Nephron (organoid): ENCODE measurements around the gene XPO5.
"Not testable (repeated sequence)": the region's sequence is repeated elsewhere in the genome, so short reads cannot be mapped to it uniquely, and the experiment has no call there.

Experiments used
- H3K27ac Mint-ChIP-seq, 3 experiments: 2 replicates each; pipeline ENCODE4 v1.8.0; 2020; ENCODE audit warnings: mixed read lengths in 3 of 3, mild to moderate bottlenecking in 2 of 3, moderate library complexity in 1 of 3
- H3K27me3 Mint-ChIP-seq: 2 replicates; pipeline ENCODE4 v1.8.0; 2021; ENCODE audit warnings: low read depth, mild to moderate bottlenecking, moderate library complexity, mixed read lengths
- H3K36me3 Mint-ChIP-seq: 2 replicates; pipeline ENCODE4 v1.8.0; 2020; ENCODE audit warnings: low read depth, mixed read lengths
- H3K4me1 Mint-ChIP-seq: 2 replicates; pipeline ENCODE4 v1.8.0; 2020; ENCODE audit warnings: mixed read lengths
- H3K4me3 Mint-ChIP-seq, 3 experiments: 2 replicates each; pipeline ENCODE4 v1.8.0; 2020; ENCODE audit warnings: mild to moderate bottlenecking in 3 of 3, mixed read lengths in 3 of 3, moderate library complexity in 2 of 3
- H3K9me3 Mint-ChIP-seq: 2 replicates; pipeline ENCODE4 v1.8.0; 2020; ENCODE audit warnings: mixed read lengths
- CTCF ChIP-seq, 3 experiments: fragments of 200-600 bp; sonication (generic); IDR thresholded peaks; one replicate each; pipeline ENCODE4 v1.5.0; 2021; ENCODE audit warnings: antibody characterized with exemption in 3 of 3; ENCODE audit not compliant: unreplicated experiment in 3 of 3

Gene XPO5

DNA sequence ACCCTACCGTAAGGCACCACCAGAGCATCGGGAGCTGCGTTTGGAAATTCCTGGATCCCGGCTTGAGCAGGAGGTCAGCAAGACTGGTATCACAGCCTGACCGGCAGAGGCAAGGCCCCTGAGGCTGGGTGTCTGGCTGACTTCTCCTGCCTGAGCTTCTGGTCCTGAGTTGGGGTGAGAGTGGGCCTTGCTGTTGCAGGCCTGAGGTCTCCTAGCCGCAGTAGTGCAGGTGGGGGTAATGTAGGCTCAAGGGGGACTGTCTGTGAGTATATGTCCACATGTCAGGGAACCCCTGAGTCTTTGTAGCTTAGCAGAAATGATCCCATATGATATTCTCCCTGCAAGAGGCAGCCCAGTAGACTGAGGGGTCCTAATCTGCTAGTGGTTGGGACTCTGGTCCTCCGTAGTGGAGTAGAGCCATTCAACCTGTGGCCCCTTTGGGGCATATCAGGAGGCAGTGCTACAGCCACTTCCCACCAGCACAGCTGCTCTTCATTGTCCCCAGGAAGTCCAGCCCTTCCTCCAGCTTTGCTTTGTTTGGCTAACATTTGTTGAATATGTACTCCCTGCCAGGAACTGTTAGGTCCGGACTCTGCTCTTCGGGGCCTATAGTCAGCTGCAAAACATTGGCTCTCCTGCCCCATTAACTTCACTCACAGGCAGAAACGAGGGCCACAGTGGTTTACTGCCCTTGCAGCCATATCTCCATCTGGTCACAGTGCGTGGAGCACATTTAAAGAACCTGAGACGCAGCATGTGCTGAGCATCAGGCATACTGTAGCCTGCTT is 76.6 kb downstream of the XPO5 start:
- no peaks in the 10 kb centered on the region for H3K9me3 Mint-ChIP-seq
- H3K36me3 Mint-ChIP-seq: peaks cover 45% of the 10 kb centered on the region
- no peak overlapping the region for H3K4me3 Mint-ChIP-seq
- H3K27ac Mint-ChIP-seq: peak overlapping the region in 2 of 3 experiments; percentile 27 to 31
- peaks cover 23% of the 10 kb centered on the region for H3K4me1 Mint-ChIP-seq
- no peaks in the 10 kb centered on the region for H3K27me3 Mint-ChIP-seq
- no peak for TF ChIP-seq CTCF (IDR thresholded peaks at IDR 0.05; ENCODE audit: unreplicated experiment in 3 of 3)

DNA sequence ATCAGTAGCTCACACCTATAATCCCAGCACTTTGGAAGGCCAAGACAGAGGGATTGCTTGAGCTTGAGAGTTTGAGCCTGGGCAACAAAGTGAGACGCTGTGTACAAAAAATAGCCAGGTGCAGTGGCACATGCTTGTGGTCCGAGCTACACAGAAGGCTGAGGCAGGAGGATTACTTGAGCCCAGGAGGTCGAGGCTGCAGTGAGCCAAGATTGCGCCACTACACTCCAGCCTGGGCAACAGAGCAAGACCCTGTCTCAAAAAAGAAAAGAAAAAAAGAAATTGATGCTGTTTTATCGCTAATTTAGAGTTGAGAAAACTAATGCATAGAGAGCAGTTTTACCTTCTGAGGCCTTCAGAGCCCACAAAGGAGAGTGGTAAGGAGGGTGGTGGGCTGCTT is 77.5 kb downstream of the XPO5 start:
- H3K27me3 Mint-ChIP-seq, H3K9me3 Mint-ChIP-seq, H3K27ac Mint-ChIP-seq, H3K4me3 Mint-ChIP-seq: not testable (repeated sequence)
- H3K4me1 Mint-ChIP-seq: peaks cover 30% of the 10 kb centered on the region
- peaks cover 39% of the 10 kb centered on the region for H3K36me3 Mint-ChIP-seq

DNA sequence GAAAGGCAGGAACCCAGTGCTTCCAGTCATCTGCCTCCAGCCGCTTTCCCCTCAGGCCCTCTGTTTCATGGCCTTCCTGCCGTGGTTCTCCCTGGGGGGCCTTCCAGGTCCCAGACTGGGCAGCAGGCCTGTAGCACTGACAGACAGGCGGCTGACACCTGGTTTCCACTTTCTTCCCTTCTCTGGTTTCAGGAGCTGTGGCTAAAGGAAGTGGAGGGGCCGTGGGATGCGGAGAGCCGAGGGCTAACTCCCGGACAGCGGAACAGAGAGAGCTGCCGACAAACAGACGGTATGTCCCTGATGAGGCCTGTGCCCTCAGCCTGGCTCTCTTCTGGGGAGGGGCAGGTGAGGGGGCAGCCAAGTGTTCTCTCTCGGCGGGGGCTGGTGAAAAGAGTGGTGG is 78.1 kb downstream of the XPO5 start:
- Mint-ChIP-seq H3K4me3 (no peak overlapping the region), H3K9me3 (no peaks in the 10 kb centered on the region)
- TF ChIP-seq CTCF (IDR thresholded peaks at IDR 0.05; ENCODE audit: unreplicated experiment in 3 of 3): no peak

GRCh38 chr6:43497129-43497396 is 78.8 kb downstream of the XPO5 start:
- peaks cover 42% of the 10 kb centered on the region for H3K4me1 Mint-ChIP-seq
- H3K36me3 Mint-ChIP-seq: peaks cover 28% of the 10 kb centered on the region
- TF ChIP-seq CTCF (IDR thresholded peaks at IDR 0.05; ENCODE audit: unreplicated experiment in 3 of 3): no peak
- no peak overlapping the region for H3K4me3 Mint-ChIP-seq
- H3K27ac Mint-ChIP-seq: no peak overlapping the region
- H3K27me3 Mint-ChIP-seq: no peaks in the 10 kb centered on the region
- H3K9me3 Mint-ChIP-seq: no peaks in the 10 kb centered on the region

More for the DNA sequence above, 78.1 kb downstream of the XPO5 start:
- Mint-ChIP-seq H3K27me3 (no peaks in the 10 kb centered on the region), H3K4me1 (peaks cover 36% of the 10 kb centered on the region), H3K27ac (peak overlapping the region in 1 of 3 experiments; percentile 40), H3K36me3 (peaks cover 35% of the 10 kb centered on the region)

DNA sequence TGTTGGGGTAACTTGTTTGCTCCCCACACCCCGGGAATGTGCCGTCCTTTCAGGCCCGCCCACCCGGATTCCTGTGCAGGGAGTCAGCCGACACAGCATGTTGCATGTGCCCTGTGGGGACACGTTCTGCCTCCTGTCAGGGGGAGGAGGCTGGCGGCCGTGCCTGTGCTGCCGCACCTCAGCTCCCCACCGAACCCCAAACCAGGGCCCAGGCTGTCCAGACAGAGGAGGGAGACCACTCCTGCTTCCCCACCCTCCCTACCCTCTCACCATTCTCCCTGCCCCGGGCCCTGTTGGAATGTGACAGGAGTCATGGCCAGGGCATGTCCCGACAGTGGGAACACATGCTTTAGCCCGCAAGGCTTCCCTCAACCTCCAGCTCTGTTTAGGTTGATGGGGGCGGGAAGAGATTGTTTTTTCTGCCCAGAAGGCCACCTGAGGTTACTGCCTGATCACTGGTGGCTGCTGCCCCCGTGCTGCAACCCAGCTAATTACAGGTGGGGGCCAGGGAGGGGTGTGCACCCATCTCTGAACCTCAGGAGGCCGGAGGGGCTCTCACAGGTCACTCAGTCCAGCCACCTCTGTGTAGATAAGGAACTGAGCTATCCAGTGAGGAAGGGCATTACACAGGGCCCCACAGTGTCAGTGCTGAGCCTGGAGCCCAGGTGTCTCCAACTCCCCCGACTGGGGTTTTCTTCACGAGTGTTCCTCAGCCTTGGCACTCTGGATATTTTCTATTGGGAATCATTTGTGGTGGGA is 79.3 kb downstream of the XPO5 start:
- TF ChIP-seq CTCF (IDR thresholded peaks at IDR 0.05; ENCODE audit: unreplicated experiment in 3 of 3): peak; percentile 26 to 51 (median 31)
- Mint-ChIP-seq H3K4me1 (peaks cover 46% of the 10 kb centered on the region), H3K4me3 (no peak overlapping the region), H3K36me3 (peaks cover 23% of the 10 kb centered on the region), H3K27ac (no peak overlapping the region), H3K27me3 (no peaks in the 10 kb centered on the region), H3K9me3 (no peaks in the 10 kb centered on the region)

- Mint-ChIP-seq H3K9me3 (no peaks in the 10 kb centered on the region), H3K4me1 (peaks cover 41% of the 10 kb centered on the region), H3K4me3 (no peak overlapping the region), H3K27me3 (no peaks in the 10 kb centered on the region), H3K36me3 (peaks cover 15% of the 10 kb centered on the region), H3K27ac (peak overlapping the region in 1 of 3 experiments; percentile 56)
- no peak for TF ChIP-seq CTCF (IDR thresholded peaks at IDR 0.05; ENCODE audit: unreplicated experiment in 3 of 3)
These were observed 80.4 kb downstream of the XPO5 start for GRCh38 chr6:43495409-43495941.
